ENCODE data around the gene ZNF606. TPM values are rescaled to one million over a fixed set of nuclear protein-coding genes. Genes with fewer than 3 reads are reported as not detected.

ZNF606 gene
- total and polyA plus RNA-seq, 8 donors = 4.8 to 12.2 (median 6.4) TPM

DNA sequence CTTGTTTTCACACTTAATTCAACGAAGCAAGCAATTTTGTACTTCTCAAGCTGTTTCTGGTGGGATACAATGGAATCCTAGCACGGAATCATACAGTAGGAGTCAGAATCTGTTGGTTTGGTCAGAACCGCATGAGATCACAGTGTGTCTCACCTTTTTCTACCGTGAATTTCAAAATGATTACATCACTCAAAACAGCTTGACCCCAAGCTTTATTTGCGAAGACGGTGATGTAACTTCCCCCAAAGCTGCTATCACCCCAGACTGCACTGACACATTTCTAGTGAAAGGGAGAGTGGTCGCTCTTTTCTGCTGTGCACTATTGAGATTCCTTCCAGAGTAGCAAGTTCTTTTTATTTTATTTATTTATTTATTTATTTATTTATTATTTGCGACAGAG, 37.9 kb downstream of the ZNF606 start:
- intact Hi-C loops (cut with DNase I) = no loop called here
- WGBS, 2 donors = 90 to 94% methylated on average over 8 of the region's 8 CpGs
- H3K27me3 ChIP-seq = no peaks in the 10 kb centered on the region
- TF ChIP-seq, protein P1, sequence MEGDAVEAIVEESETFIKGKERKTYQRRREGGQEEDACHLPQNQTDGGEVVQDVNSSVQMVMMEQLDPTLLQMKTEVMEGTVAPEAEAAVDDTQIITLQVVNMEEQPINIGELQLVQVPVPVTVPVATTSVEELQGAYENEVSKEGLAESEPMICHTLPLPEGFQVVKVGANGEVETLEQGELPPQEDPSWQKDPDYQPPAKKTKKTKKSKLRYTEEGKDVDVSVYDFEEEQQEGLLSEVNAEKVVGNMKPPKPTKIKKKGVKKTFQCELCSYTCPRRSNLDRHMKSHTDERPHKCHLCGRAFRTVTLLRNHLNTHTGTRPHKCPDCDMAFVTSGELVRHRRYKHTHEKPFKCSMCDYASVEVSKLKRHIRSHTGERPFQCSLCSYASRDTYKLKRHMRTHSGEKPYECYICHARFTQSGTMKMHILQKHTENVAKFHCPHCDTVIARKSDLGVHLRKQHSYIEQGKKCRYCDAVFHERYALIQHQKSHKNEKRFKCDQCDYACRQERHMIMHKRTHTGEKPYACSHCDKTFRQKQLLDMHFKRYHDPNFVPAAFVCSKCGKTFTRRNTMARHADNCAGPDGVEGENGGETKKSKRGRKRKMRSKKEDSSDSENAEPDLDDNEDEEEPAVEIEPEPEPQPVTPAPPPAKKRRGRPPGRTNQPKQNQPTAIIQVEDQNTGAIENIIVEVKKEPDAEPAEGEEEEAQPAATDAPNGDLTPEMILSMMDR (IDR thresholded peaks at IDR 0.05) = no peak
- H3K36me3 ChIP-seq = no peaks in the 10 kb centered on the region
- H3K4me1 ChIP-seq = no peaks in the 10 kb centered on the region
- no peak overlapping the region for H3K4me3 ChIP-seq
- no peak for DNase-seq
- no peak for ATAC-seq
- H3K27ac ChIP-seq = no peak overlapping the region
- H3K9me3 ChIP-seq = no peaks in the 10 kb centered on the region
- FAIRE-seq = no peak

DNA sequence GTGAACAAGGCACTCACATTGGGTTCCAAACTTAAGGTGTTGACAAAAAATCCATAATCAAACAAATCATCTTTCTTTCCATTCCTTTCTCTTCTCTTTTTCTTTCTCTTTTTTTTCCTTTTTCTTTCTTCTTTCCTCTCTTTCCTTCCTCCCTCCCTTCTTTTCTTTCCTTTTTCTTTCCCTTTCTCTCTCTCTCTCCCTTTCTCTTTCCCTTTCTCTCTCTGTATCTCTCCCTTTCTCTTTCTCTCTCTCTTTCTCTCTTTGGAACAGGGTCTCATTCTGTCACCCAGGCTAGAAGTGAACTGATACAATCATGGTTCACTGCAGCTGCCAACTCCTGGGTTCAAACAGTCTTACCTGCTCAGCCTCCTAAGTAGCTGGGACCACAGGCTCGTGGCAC, 40.8 kb downstream of the ZNF606 start:
- WGBS, 2 donors = 77 to 84% methylated on average over 1 of the region's 1 CpG
- intact Hi-C loops (cut with DNase I) = no loop called here
- Histone ChIP-seq H3K4me3 (no peak overlapping the region), H3K27me3 (no peaks in the 10 kb centered on the region), H3K4me1 (no peaks in the 10 kb centered on the region), H3K36me3 (no peaks in the 10 kb centered on the region), H3K27ac (no peak overlapping the region), H3K9me3 (peaks cover 0 to 4% (median 0%) of the 10 kb centered on the region in 4 donors)
- DNase-seq (no peak), FAIRE-seq (no peak), ATAC-seq (no peak)
- TF ChIP-seq, protein P1 (IDR thresholded peaks at IDR 0.05) = no peak

DNA sequence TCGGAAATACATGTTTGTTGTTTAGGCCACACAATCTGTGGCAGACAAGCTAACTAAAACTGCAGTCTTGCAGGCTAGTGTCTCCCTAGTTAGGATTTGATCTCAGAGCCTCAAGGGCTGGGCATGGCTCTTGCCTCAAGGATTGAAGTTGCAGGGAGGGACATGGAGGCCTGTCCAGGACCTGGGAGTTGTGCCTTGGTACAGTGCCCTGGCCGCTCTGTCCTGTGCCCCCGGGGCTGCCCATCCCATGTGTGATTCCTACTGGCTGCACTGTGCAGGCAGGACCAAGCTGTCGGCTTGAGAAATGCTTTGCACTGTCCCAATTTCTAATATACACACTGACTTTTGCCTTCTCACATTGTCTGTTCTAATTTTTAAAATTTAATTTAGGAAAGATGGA, 47.6 kb downstream of the ZNF606 start:
- intact Hi-C loops (cut with DNase I) = no loop called here
- H3K36me3 ChIP-seq = no peaks in the 10 kb centered on the region
- ATAC-seq = no peak
- H3K27ac ChIP-seq = no peak overlapping the region
- no peaks in the 10 kb centered on the region for H3K27me3 ChIP-seq
- H3K9me3 ChIP-seq = peaks cover 0 to 4% (median 0%) of the 10 kb centered on the region in 4 donors
- 79 to 83% methylated on average over 4 of the region's 4 CpGs for WGBS, 2 donors
- TF ChIP-seq, protein P1 (IDR thresholded peaks at IDR 0.05) = no peak
- H3K4me1 ChIP-seq = no peaks in the 10 kb centered on the region
- DNase-seq = no peak
- H3K4me3 ChIP-seq = no peak overlapping the region
- no peak for FAIRE-seq

DNA sequence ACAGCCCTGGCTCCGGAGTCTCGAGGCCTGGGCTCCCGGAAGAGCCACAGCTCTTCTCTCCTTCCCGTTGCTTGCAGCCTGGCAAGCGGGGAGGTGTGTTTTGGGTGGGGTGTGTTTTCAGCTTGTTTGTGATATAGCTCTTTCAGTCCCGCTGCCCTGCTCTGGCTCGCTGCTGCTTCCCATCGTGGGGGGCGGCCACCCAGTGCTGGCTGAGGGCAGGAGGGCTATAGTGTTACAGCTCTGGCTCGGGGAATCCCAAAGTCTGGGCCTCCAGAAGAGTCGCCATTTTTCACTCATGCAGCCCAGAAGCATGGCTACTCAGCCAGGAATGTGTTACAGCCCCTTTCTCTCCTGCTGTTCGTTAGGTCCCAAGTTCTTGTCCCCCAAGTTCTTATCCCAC, 52.9 kb downstream of the ZNF606 start:
- FAIRE-seq (no peak), DNase-seq (no peak), ATAC-seq (no peak)
- Histone ChIP-seq H3K27me3 (no peaks in the 10 kb centered on the region), H3K4me3 (no peak overlapping the region), H3K27ac (no peak overlapping the region), H3K9me3 (no peaks in the 10 kb centered on the region), H3K36me3 (no peaks in the 10 kb centered on the region), H3K4me1 (no peaks in the 10 kb centered on the region)
- TF ChIP-seq, protein P1 (IDR thresholded peaks at IDR 0.05) = no peak
- WGBS, 2 donors = 80 to 92% methylated on average over 12 of the region's 12 CpGs
- intact Hi-C loops (cut with DNase I) = no loop called here

DNA sequence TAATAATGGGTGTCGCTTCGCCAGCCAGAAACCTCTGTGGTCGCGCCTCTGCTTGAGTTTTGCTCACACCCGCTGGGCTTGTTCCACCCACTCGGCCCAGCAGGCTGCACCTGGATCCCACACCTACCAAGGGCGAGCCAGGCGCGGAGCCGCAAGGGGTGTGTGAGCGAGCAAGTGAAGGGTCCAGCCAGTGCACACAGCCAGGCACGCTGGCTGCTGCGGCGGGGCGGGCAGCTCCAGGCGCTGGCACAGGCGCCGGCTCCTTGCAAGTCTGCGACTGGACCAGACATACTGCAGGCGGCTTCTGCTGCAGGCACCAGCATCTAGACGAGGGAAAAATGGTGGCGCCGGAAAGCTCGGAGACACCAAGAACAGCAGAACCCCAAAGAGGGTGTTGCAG, 53.3 kb downstream of the ZNF606 start:
- TF ChIP-seq, protein P1 (IDR thresholded peaks at IDR 0.05) = no peak
- intact Hi-C loops (cut with DNase I) = no loop called here

More for the DNA sequence above, 53.3 kb downstream of the ZNF606 start:
- no peaks in the 10 kb centered on the region for H3K36me3 ChIP-seq
- no peak overlapping the region for H3K27ac ChIP-seq
- DNase-seq = peak in 2 of 6 donors; percentile 24 to 43
- no peaks in the 10 kb centered on the region for H3K4me1 ChIP-seq
- no peaks in the 10 kb centered on the region for H3K9me3 ChIP-seq
- 84 to 89% methylated on average over 24 of the region's 24 CpGs for WGBS, 2 donors
- no peak for ATAC-seq
- no peak for FAIRE-seq
- no peaks in the 10 kb centered on the region for H3K27me3 ChIP-seq
- H3K4me3 ChIP-seq = no peak overlapping the region
